HG02623 (cell line): Measurements from ENCODE around the gene ATG2B.
A peak's percentile ranks its signal among the peaks of the same experiment; 100 is the strongest.

ENCODE experiments used
- ATAC-seq: cut with Tn5 transposase; IDR thresholded peaks from one replicate; pipeline ENCODE4 v1.9.1; 2021; ENCODE audit warnings: moderate library complexity; ENCODE audit not compliant: unreplicated experiment

Gene ATG2B, protein sequence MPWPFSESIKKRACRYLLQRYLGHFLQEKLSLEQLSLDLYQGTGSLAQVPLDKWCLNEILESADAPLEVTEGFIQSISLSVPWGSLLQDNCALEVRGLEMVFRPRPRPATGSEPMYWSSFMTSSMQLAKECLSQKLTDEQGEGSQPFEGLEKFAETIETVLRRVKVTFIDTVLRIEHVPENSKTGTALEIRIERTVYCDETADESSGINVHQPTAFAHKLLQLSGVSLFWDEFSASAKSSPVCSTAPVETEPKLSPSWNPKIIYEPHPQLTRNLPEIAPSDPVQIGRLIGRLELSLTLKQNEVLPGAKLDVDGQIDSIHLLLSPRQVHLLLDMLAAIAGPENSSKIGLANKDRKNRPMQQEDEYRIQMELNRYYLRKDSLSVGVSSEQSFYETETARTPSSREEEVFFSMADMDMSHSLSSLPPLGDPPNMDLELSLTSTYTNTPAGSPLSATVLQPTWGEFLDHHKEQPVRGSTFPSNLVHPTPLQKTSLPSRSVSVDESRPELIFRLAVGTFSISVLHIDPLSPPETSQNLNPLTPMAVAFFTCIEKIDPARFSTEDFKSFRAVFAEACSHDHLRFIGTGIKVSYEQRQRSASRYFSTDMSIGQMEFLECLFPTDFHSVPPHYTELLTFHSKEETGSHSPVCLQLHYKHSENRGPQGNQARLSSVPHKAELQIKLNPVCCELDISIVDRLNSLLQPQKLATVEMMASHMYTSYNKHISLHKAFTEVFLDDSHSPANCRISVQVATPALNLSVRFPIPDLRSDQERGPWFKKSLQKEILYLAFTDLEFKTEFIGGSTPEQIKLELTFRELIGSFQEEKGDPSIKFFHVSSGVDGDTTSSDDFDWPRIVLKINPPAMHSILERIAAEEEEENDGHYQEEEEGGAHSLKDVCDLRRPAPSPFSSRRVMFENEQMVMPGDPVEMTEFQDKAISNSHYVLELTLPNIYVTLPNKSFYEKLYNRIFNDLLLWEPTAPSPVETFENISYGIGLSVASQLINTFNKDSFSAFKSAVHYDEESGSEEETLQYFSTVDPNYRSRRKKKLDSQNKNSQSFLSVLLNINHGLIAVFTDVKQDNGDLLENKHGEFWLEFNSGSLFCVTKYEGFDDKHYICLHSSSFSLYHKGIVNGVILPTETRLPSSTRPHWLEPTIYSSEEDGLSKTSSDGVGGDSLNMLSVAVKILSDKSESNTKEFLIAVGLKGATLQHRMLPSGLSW (N-terminal part only)

DNA sequence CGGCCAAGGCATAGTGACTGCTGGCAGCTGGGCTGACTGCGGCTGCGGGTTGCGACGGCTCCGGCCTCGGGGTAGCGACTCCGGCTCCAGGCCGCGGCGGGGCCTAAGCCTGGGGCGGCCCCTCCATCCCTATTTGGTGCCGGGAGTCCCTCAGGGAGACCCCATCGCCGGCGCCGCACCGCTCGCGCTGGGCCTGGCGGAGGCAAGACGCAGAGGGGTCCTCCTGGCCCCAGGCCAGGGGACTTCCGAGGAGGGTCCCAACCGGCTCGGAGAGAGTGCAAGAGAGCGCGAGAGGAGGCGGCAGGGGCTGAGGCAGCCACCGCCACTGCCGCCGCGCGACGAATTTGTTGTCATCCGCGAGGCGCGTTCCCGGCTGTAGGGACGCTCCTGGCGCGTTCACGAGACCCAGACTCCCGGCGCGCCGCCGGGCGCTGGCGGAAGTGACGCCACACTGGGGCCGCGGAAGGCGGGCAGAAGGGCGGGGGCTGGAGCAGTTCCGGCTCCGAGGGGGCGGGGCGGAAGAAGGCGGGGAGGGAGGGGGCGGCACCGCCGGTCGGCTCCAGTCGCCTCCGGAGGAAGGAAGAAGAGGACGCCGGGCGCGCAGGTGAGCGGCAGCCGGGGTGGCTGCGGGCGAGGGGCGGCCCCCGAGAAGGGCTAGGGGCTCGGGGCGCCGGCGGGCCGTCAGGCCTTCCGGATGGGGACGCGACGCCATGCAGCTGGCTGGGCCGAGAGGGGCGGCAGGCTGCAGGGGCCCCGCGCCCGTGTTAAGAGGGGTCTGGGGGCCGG is at the start of gene ATG2B, which contains the start of gene GSKIP:
Gene ATG2B, minus strand, starts transcription at position 377 of the 786 bp plus-strand sequence. Its CDS starts 365 bp downstream, at position 12.
Gene GSKIP, plus strand, starts transcription at position 562 of the 786 bp plus-strand sequence. CDS start 18,722 bp downstream, outside the sequence.
- ATAC-seq = peak; percentile 79

DNA sequence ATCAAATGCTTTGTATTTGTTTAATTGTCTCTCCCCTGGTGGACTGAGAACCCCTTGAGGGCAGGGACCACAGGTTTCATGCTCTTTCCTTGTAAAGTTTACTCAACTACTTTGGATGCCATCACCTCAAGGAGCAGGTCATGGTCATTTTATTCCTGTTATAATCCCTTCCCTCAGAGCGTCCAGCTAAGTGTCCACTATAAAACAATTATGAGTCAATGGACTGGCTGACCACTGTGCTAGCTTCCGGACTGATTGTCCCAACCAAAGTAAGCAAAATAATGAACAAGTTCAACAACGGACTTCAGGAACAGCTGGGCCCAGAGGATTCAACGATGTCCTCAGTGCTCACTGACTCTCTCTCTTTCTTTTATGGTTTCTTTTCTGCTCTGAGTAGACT is 47.0 kb upstream of the ATG2B start:
- no peak for ATAC-seq

GRCh38 chr14:96409701-96410100 is 46.6 kb upstream of the ATG2B start:
- ATAC-seq = no peak

- no peak for ATAC-seq
These were observed 45.5 kb upstream of the ATG2B start for GRCh38 chr14:96408608-96409007.

- ATAC-seq = no peak
These were observed 44.9 kb upstream of the ATG2B start for GRCh38 chr14:96407935-96408570.

GRCh38 chr14:96405677-96406076 is 42.5 kb upstream of the ATG2B start:
- ATAC-seq = no peak

GRCh38 chr14:96403409-96403808 is 40.3 kb upstream of the ATG2B start:
- ATAC-seq = no peak

GRCh38 chr14:96400495-96400894 is 37.4 kb upstream of the ATG2B start:
- ATAC-seq = no peak

DNA sequence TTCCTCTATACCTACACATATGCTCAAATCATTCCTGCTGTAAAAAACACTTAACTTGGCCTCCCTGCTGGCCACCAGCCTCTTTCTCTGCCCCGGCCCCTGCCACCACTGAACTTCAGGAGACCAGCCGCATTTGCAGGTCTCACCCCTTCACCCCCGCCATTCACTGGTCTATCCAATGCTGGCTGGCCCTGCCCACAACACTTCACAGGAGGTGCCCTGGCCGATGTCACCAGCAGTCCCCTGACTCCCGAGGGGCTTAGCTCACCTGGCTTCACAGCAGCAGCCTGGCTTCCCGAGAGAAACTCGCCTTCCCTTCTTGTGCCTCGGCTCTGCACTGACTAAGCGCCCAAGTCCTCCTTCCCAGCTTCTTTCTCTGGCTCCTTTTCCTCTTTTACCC is 36.3 kb upstream of the ATG2B start:
- ATAC-seq = no peak

DNA sequence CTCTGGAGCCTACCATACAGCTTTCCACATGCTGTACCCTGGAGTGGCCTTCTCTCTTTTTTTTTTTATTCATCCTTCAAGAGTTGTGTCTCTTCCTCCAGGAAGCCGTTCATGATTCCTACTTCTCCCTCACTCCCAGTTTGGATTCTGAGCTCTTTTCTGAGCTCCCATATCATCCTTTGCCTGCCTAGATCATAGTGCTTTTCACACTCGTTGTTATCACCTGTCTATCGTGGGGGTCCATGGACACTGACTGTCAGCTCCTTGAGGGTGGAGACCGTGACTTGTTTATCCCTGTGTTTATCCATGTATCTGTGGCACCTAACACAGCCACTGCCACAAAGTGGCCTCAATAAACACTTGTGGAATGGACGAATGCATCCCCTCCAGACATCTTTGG is 35.8 kb upstream of the ATG2B start:
- ATAC-seq = no peak

GRCh38 chr14:96398432-96398831 is 35.3 kb upstream of the ATG2B start:
- no peak for ATAC-seq

DNA sequence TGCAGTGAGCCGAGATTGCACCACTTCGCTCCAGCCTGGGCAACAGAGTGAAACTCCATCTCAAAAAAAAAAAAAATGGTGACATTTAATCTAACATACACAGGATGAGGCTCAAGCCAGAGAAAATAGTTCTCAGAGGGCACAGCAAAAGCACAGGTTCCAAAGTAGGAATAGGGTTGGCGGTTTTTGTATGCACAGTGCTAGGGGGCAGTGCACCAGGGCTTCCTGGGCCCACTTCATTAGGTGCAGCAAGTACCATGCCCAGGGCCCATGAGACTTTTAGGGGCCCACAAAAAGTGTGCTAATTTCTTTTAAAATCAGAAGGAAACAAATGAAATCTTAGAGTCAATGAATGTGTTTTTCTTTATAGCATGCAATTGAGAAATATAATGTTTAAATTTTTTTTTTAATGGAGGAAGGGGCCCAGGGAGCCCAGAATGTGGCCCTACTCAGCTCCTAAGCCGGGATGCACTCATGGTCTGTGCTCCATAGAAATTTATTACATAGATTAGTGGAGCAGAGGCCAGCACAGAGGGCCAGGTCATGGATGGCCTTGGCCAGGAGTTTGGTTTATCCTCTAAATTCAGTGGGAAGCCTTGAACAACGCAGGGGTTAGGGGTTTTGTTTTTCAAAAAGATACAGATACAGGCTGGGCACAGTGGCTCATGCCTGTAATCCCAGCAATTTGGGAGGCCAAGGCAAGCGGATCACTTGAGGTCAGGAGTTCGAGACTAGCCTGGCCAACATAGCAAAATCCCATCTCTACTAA is 31.1 kb upstream of the ATG2B start:
- ATAC-seq = no peak

GRCh38 chr14:96393071-96393691 is 30.0 kb upstream of the ATG2B start:
- ATAC-seq = no peak

DNA sequence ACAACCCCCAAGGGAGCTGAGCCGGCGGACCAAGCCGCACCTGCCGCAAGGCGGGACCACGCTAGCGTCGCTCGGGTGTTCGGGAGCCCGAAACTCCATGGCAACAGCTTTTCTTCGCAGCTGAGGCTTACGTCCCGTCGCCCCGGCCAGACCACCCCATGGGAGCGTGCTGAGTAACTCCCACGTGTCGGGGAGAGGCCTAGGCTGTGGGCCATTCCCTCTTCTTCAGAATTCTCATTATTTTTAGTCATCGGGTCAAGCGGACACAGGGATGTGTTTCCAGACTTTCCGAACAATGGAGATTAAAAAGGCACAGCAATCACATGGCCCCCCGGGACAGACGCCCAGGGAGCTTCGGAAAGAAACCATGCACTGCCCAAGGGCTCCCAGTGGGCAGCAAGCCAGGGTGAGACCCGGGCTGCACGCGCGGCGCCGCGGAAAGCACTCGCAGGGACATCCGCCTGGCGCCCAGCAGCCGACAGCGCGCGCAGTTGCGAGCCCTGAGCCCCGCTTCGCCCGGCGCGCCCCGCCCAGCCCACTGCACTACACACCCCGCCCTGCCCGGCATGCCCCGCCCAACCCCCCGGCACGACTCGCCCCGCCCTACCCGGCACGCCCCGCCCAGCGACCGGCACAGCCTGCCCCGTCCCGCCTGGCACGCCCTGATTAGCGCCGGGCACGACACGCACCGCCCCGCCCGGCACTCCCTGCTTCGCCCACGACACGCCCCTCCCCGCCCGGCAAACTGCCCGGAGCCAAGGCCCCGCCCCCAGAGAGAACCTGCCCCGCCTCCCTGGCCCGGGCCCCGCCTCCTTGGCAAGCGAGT is 28.4 kb upstream of the ATG2B start:
- ATAC-seq = peak; percentile 87

DNA sequence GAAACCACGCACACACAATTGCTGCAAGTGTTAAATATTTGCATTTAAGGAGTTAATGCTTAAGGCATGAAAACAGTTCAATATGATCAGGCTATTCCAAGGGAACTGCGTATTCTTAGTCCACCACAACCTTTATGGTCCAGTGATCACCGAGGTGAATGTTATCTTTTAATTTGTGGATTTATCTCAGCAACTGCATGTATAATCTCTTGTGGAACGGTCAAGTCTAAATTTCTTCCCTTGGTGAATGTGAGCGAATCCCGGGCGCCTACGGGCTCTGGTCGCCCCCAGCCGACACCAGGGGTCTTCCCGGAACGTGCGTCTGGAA is 27.8 kb upstream of the ATG2B start:
- no peak for ATAC-seq

DNA sequence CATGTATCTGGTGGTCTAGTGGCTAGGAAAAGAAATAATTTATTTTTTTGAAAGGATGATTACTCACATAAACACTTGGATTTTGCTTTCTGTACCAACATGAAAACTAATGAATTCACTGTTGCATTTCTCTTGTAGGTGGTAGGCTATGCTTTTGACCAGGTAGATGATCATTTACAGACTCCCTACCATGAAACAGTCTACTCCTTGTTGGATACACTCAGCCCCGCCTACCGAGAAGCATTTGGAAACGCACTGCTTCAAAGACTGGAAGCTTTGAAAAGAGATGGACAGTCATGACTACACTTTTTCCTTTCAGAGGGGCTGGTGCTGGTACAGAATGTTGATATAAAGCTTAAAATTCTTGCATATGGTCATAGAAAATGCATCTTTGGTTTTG is 22.2 kb upstream of the ATG2B start:
- ATAC-seq = no peak

DNA sequence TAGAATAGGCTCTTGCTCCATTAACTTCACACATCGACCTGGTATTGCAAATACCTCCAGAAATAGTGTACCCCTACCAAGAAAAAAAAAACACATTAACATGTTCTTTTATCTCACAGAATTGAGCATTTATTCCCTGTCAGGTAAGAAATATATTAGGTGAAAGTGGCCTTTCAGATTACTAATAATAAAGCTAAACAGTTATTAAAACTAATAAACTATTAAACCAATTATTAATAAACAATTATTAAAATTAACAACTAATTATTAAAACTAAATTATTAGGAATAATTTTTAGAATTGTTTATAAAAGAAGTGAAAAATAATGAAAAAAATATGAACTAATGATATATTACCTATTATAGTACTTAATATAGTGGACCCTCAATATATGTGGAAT is 21.6 kb upstream of the ATG2B start:
- ATAC-seq = no peak

DNA sequence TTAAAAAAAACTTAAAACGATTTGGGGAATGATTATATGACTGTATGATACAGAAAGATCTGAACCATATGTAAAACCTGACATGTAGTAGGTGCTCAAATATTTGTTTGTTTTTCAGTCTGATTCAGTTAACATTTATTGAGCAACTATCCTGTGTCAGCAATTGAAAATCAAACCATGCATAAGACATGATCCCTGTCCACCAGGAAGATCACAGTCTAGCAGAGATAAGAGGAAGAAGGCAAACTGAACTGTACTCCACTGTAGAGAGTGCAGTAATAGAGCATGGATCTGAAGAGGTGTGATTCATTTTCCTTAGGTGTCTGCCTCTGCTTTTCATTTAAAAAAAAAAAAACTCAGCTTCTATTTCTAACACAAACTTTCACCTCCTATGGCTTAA is 20.9 kb upstream of the ATG2B start:
- no peak for ATAC-seq
